Activated T-cell treated with anti-CD3 and anti-CD28 coated beads, Interleukin-2, amount 50 U/mL, for 24 hours (primary cell): ENCODE data around the gene FOS.
"Not testable (repeated sequence)": the region's sequence is repeated elsewhere in the genome, so short reads cannot be mapped to it uniquely, and the experiment has no call there.

ENCODE experiments used
- DNase-seq: peaks from one replicate; pipeline ENCODE4 v3.0.0-alpha.2; 2020
- H3K27ac Mint-ChIP-seq: 2 replicates; pipeline ENCODE4 v1.8.0; 2020; ENCODE audit warnings: mild to moderate bottlenecking, mixed read lengths
- H3K27me3 Mint-ChIP-seq: 2 replicates; pipeline ENCODE4 v1.8.0; 2020; ENCODE audit warnings: mixed read lengths
- H3K36me3 Mint-ChIP-seq: 2 replicates; pipeline ENCODE4 v1.8.0; 2020; ENCODE audit warnings: low read depth, mixed read lengths
- H3K4me1 Mint-ChIP-seq: 2 replicates; pipeline ENCODE4 v1.8.0; 2020; ENCODE audit warnings: low read depth, mixed read lengths
- H3K4me3 Mint-ChIP-seq: 2 replicates; pipeline ENCODE4 v1.8.0; 2020; ENCODE audit warnings: mild to moderate bottlenecking, moderate library complexity, mixed read lengths
- H3K9me3 Mint-ChIP-seq: 2 replicates; pipeline ENCODE4 v1.8.0; 2020; ENCODE audit warnings: mixed read lengths

Gene FOS

DNA sequence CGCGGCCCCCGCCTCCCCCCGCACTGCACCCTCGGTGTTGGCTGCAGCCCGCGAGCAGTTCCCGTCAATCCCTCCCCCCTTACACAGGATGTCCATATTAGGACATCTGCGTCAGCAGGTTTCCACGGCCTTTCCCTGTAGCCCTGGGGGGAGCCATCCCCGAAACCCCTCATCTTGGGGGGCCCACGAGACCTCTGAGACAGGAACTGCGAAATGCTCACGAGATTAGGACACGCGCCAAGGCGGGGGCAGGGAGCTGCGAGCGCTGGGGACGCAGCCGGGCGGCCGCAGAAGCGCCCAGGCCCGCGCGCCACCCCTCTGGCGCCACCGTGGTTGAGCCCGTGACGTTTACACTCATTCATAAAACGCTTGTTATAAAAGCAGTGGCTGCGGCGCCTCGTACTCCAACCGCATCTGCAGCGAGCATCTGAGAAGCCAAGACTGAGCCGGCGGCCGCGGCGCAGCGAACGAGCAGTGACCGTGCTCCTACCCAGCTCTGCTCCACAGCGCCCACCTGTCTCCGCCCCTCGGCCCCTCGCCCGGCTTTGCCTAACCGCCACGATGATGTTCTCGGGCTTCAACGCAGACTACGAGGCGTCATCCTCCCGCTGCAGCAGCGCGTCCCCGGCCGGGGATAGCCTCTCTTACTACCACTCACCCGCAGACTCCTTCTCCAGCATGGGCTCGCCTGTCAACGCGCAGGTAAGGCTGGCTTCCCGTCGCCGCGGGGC is at the start of gene FOS:
Gene FOS, plus strand, starts transcription at position 407 of the 731 bp plus-strand sequence. Its CDS starts 155 bp downstream, at position 562.
- peaks cover 61% of the 10 kb centered on the region for H3K4me1 Mint-ChIP-seq
- peaks cover 37% of the 10 kb centered on the region for H3K36me3 Mint-ChIP-seq
- no peaks in the 10 kb centered on the region for H3K9me3 Mint-ChIP-seq
- peak; percentile 91 for DNase-seq
- H3K27ac Mint-ChIP-seq = peak within 1 kb of the TSS; percentile 99
- peak within 1 kb of the TSS; percentile 91 for H3K4me3 Mint-ChIP-seq
- peaks cover 39% of the 10 kb centered on the region for H3K27me3 Mint-ChIP-seq

DNA sequence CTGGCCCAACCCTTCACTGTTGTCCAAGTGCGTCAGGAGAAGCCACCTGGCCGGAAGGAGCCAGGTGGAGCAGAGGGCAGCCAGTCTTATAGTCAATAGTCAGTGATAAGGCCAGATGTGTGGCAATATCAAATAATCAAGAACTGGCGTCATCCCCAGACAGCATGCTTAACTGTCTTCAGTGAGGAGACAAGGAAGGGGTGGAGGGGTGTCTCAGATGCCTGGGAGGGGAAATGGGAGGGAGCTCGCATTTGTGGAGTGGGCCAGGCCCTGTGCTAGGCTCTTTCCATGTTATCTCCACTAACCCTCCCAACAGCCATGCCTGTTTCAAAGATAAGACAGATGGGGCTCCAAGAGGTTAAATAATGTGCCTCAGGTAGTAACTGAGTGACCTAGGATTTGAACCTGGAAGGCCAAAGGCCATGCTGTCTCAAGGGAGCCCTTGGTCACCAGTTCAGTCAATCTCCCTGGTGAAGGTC is 48.9 kb upstream of the FOS start:
- H3K27ac Mint-ChIP-seq = no peak overlapping the region

DNA sequence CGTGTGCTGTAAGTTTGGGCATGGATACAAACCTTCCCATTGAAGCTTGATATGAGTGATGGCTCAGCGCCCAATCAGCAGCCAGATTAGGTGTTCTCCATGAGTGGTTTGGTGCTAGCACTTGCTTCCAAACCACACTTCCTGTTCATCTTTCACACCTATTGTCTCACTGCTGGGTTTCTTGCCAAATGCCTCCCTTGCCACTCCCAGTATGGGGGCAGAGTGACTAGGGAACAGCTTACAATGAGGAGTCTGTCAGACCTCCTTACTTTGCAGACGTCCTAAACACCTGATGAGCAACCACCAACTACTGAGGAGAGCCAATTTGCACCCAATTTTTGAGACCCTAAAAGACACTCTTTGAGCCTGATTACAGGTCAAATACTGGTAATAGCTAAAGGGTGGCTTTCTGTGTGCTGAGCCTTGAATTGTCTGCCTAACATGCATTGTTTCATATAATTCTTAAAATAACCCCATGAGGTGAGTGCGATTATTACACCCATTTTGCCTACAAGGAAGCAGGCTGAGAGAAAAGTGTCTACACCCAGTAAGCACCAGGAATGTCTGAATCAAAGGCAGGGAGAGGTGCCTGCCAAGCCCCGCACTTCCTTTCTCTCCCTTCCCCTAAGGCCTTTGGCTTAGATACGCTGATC is 48.4 kb upstream of the FOS start:
- H3K27ac Mint-ChIP-seq = no peak overlapping the region
- no peaks in the 10 kb centered on the region for H3K9me3 Mint-ChIP-seq
- peaks cover 66% of the 10 kb centered on the region for H3K4me1 Mint-ChIP-seq
- no peaks in the 10 kb centered on the region for H3K36me3 Mint-ChIP-seq
- H3K27me3 Mint-ChIP-seq = no peaks in the 10 kb centered on the region
- no peak overlapping the region for H3K4me3 Mint-ChIP-seq
- DNase-seq = peak; percentile 51

More for the DNA sequence above, 48.9 kb upstream of the FOS start:
- no peaks in the 10 kb centered on the region for H3K36me3 Mint-ChIP-seq
- H3K4me3 Mint-ChIP-seq = no peak overlapping the region
- no peaks in the 10 kb centered on the region for H3K9me3 Mint-ChIP-seq
- peaks cover 66% of the 10 kb centered on the region for H3K4me1 Mint-ChIP-seq
- DNase-seq = no peak
- no peaks in the 10 kb centered on the region for H3K27me3 Mint-ChIP-seq

DNA sequence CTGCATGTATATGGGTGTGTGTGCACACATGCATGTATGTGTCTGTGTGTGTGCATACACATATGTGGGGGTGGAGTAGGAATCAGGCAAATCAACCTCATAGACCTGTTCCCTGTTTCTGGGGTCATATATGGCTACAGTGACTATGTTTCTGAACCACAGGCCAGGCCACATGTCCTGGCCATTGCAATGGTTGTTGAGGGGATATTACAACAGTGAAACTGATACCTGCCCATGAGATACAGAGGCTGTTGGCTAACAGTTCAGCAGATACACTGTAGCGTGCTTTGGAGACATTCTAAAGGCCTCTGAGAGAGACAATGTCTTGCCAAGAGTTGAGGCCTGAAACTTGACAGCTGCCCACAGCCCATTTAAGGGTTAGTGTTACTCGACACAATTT is 47.3 kb upstream of the FOS start:
- Mint-ChIP-seq H3K27ac (no peak overlapping the region), H3K27me3 (no peaks in the 10 kb centered on the region), H3K36me3 (no peaks in the 10 kb centered on the region), H3K4me1 (peaks cover 66% of the 10 kb centered on the region), H3K9me3 (no peaks in the 10 kb centered on the region), H3K4me3 (no peak overlapping the region)
- DNase-seq = no peak

DNA sequence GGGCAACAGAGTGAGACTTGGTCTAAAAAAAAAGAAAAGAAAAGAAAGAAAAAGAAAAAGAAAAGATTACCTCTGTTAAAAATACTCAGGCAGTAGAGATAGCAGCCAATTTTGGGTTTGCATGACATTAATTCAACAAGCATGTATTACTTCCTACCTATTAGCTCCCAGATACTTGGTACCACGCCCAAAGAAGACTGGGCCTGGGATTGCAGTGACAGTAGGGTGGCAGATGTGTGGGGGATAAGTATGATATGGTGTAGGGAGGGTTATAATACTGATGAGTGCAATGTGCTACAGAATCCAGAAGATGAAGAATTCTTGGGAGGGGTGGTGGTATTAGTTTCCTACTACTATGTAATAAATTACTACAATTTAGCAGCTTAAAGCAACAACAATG is 46.4 kb upstream of the FOS start:
- Mint-ChIP-seq H3K27me3 (no peaks in the 10 kb centered on the region), H3K4me3 (no peak overlapping the region), H3K9me3 (no peaks in the 10 kb centered on the region), H3K4me1 (peaks cover 60% of the 10 kb centered on the region), H3K27ac (no peak overlapping the region), H3K36me3 (no peaks in the 10 kb centered on the region)
- DNase-seq = no peak

DNA sequence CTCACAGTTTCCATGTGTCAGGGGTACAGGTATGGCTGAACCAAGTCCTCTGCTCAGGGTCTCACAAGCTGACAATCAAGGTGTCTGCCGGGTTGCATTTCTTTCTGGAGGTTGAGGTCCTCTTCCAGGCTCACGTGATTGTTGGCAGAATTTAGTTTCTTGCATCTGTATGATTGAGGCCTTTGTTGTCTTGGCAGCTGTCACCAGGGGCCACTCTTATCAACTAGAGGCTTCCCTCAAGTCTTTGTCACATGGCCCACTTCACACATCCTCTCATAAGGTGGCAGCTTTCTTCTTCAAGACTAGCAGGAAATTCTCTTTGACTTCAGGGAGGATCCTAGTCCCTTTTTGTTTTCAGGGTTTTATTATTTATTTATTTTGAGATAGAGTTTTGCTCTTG is 46.0 kb upstream of the FOS start:
- Mint-ChIP-seq H3K4me1 (peaks cover 57% of the 10 kb centered on the region), H3K4me3 (no peak overlapping the region)
- no peak for DNase-seq

GRCh38 chr14:75234173-75235115 is 44.2 kb upstream of the FOS start:
- Mint-ChIP-seq H3K9me3 (no peaks in the 10 kb centered on the region), H3K4me3 (no peak overlapping the region), H3K36me3 (no peaks in the 10 kb centered on the region), H3K27me3 (no peaks in the 10 kb centered on the region), H3K27ac (no peak overlapping the region), H3K4me1 (peaks cover 46% of the 10 kb centered on the region)
- DNase-seq = no peak

More for the DNA sequence above, 46.0 kb upstream of the FOS start:
- Mint-ChIP-seq H3K9me3 (no peaks in the 10 kb centered on the region), H3K36me3 (no peaks in the 10 kb centered on the region), H3K27me3 (no peaks in the 10 kb centered on the region), H3K27ac (no peak overlapping the region)

DNA sequence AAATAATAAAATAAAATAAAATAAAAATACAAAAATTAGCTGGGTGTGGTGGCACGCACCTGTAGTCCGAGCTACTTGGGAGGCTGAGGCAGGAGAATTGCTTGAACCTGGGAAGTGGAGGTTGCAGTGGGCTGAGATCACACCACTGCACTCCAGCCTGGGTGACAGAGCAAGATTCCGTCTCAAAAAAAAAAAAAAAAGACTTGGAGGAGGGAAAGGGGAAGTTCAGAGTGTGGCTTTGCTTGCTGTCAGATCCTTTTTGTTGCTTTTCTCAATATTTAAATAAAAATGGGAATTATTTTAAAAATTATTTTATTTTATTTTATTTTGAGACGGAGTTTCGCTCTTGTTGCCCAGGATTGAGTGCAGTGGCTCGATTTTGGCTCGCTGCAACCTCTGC is 43.4 kb upstream of the FOS start:
- H3K27ac Mint-ChIP-seq, H3K4me3 Mint-ChIP-seq, DNase-seq, H3K36me3 Mint-ChIP-seq, H3K9me3 Mint-ChIP-seq, H3K27me3 Mint-ChIP-seq: not testable (repeated sequence)
- H3K4me1 Mint-ChIP-seq = peaks cover 39% of the 10 kb centered on the region

GRCh38 chr14:75236467-75236866 is 42.2 kb upstream of the FOS start:
- H3K4me1 Mint-ChIP-seq = peaks cover 26% of the 10 kb centered on the region
- DNase-seq = no peak
- H3K4me3 Mint-ChIP-seq = no peak overlapping the region
- no peaks in the 10 kb centered on the region for H3K27me3 Mint-ChIP-seq
- no peaks in the 10 kb centered on the region for H3K36me3 Mint-ChIP-seq
- H3K9me3 Mint-ChIP-seq = no peaks in the 10 kb centered on the region
- H3K27ac Mint-ChIP-seq = no peak overlapping the region

DNA sequence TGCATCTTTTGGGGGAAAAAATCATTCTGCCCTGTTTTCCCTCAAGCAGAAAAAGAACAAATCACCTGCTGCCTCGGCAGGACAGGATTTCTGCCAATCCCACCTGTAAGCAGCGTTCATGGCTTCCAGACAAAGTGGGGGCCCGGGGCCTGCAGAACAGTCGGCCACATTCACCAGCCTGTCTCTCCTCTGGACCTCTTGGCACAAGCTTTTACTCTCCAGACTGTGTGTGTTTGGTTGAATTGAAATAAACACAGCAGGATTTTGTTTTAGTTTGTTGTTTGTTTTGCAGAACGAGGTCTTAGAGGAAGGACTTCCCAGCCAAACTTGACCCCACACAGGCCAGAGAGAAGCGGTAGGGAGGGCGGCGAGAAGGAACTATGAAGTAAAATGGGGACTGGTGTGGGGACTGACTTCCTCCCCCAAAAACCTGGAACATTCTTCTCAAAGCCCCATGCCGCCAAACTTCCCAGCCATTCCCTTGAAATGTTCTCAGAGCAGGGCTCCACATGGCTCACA is 41.7 kb upstream of the FOS start:
- H3K36me3 Mint-ChIP-seq = no peaks in the 10 kb centered on the region
- H3K27me3 Mint-ChIP-seq = no peaks in the 10 kb centered on the region
- H3K9me3 Mint-ChIP-seq = no peaks in the 10 kb centered on the region
- H3K4me1 Mint-ChIP-seq = peaks cover 24% of the 10 kb centered on the region
- no peak overlapping the region for H3K4me3 Mint-ChIP-seq
- H3K27ac Mint-ChIP-seq = no peak overlapping the region
- DNase-seq = no peak

- no peaks in the 10 kb centered on the region for H3K27me3 Mint-ChIP-seq
- H3K27ac Mint-ChIP-seq = no peak overlapping the region
- H3K4me1 Mint-ChIP-seq = peaks cover 9% of the 10 kb centered on the region
- H3K4me3 Mint-ChIP-seq = no peak overlapping the region
- no peak for DNase-seq
- no peaks in the 10 kb centered on the region for H3K36me3 Mint-ChIP-seq
- H3K9me3 Mint-ChIP-seq = no peaks in the 10 kb centered on the region
Observed at GRCh38 chr14:75238756-75239455, 39.7 kb upstream of the FOS start.

DNA sequence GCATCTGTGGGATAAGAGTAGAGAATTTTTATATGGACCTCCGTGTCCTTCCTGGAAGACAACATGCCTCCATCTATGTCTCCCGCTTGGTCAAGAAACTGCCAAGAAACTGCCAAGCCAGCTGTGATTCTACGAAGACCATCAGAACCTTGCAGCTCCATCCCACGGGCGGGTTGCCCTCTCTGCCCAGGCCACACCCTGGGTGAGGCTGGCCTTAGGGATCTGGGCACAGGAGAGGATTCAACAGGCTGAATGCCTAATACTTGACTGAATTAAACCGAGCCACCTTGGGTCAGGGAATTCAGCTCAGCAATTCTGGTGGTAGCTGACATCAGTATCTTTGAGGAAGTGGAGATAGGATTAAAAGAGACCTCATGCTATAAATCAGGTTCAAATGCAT is 37.8 kb upstream of the FOS start:
- no peaks in the 10 kb centered on the region for H3K36me3 Mint-ChIP-seq
- no peak overlapping the region for H3K27ac Mint-ChIP-seq
- no peaks in the 10 kb centered on the region for H3K9me3 Mint-ChIP-seq
- DNase-seq = no peak
- H3K4me1 Mint-ChIP-seq = peaks cover 4% of the 10 kb centered on the region
- no peak overlapping the region for H3K4me3 Mint-ChIP-seq
- H3K27me3 Mint-ChIP-seq = peaks cover under 1% of the 10 kb centered on the region

DNA sequence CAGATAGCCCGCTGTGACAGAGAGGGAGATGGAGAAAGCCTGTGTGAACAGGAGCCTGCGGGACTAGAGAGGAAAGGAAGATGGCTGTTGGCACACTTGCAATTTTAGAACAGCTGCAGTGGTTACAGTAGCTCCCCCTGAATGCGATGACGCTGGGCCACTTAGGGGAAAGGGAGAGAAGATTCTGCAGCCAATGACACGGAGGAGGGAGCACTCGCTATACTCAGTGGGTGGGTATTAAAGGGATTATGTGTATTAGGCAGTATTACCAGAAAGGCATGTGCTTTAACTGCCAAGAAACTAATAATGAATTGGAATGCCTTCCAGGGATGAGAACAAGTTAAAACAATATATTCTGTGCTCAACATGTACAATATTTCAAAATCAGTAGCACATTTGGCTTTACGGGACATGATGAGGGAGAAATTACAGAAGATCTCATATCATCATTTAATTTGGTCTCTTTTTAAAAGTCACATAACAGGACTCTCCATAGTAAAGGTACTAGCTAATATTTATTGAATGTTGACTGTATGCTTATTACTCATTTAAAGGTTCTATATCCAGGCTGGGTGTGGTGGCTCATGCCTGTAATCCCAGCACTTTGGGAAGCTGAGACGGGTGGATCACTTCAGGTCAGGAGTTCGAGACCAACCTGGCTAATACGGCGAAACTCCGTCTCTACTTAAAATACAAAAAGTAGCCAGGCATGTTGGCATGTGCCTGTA is 35.9 kb upstream of the FOS start:
- no peak overlapping the region for H3K27ac Mint-ChIP-seq
- peaks cover 4% of the 10 kb centered on the region for H3K27me3 Mint-ChIP-seq
- no peak overlapping the region for H3K4me3 Mint-ChIP-seq
- no peak for DNase-seq
- no peaks in the 10 kb centered on the region for H3K9me3 Mint-ChIP-seq
- no peaks in the 10 kb centered on the region for H3K36me3 Mint-ChIP-seq
- peaks cover 20% of the 10 kb centered on the region for H3K4me1 Mint-ChIP-seq
